ENCODE data around the gene SSTR5.

DNA sequence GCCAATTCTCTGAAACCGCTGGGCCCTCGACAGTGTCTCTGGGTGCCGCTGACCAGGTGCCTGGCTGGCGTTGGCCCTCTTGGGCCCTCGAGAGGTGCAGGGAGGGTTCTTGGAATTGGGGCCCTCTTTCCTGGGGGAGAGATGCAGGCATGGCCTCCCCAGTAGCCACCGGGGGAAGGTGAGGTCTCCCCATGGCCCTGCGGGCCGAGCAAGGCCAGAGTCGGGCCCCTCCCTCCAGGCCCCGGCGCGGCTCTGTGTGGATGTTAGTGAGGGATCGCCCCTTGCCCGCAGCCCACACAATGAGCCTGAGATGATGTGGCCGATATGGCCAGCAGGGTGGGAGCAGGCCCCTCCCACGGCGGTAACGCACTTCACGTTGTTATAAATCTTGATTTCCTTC, 46.6 kb downstream of the SSTR5 start:
- TF ChIP-seq, protein P1, sequence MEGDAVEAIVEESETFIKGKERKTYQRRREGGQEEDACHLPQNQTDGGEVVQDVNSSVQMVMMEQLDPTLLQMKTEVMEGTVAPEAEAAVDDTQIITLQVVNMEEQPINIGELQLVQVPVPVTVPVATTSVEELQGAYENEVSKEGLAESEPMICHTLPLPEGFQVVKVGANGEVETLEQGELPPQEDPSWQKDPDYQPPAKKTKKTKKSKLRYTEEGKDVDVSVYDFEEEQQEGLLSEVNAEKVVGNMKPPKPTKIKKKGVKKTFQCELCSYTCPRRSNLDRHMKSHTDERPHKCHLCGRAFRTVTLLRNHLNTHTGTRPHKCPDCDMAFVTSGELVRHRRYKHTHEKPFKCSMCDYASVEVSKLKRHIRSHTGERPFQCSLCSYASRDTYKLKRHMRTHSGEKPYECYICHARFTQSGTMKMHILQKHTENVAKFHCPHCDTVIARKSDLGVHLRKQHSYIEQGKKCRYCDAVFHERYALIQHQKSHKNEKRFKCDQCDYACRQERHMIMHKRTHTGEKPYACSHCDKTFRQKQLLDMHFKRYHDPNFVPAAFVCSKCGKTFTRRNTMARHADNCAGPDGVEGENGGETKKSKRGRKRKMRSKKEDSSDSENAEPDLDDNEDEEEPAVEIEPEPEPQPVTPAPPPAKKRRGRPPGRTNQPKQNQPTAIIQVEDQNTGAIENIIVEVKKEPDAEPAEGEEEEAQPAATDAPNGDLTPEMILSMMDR (IDR thresholded peaks at IDR 0.05), result no peak
- TF ChIP-seq MYC (IDR thresholded peaks at IDR 0.05; ENCODE audit: borderline replicate concordance, low read length), result no peak
